Neural progenitor cell (in vitro differentiated cells): ENCODE results near the gene TLCD3B.

Experiments
- EZH2 ChIP-seq: fragments of 200-600 bp; sonication (generic); IDR thresholded peaks from 2 replicates; pipeline ENCODE4 v1.6.1; 2017; ENCODE audit warnings: antibody characterized with exemption, mild to moderate bottlenecking, moderate library complexity
- EZH2phosphoT487 ChIP-seq: fragments of 200-600 bp; sonication (generic); IDR thresholded peaks from 2 replicates; pipeline ENCODE4 v1.6.1; 2017; ENCODE audit warnings: antibody characterized with exemption
- TF ChIP-seq, protein P1 (sequence below): fragments of 200-600 bp; sonication (generic); IDR thresholded peaks from 2 replicates; pipeline ENCODE4 v1.5.1; 2017; ENCODE audit warnings: antibody characterized with exemption, mild to moderate bottlenecking

DNA sequence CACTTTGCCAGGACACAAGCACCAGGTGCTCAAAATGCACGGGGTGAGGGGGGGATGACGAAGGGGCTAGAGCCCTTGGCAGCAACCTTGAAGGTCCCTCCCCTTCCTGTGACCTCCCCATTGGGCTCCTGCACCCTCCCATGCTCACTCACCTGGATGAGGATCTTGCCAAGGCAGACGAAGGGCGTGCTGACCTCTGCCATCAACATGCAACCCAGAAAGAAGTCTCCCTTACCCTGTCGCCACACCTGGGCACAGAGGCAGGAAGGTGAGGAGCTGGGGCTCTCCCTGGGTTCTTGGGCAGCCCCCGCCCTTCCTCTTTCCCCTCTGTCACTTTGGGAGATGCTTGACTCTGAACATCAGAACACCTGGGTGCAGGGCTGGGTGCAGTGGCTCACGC lies 5.5 kb downstream of the TLCD3B start:
- TF ChIP-seq, protein P1, sequence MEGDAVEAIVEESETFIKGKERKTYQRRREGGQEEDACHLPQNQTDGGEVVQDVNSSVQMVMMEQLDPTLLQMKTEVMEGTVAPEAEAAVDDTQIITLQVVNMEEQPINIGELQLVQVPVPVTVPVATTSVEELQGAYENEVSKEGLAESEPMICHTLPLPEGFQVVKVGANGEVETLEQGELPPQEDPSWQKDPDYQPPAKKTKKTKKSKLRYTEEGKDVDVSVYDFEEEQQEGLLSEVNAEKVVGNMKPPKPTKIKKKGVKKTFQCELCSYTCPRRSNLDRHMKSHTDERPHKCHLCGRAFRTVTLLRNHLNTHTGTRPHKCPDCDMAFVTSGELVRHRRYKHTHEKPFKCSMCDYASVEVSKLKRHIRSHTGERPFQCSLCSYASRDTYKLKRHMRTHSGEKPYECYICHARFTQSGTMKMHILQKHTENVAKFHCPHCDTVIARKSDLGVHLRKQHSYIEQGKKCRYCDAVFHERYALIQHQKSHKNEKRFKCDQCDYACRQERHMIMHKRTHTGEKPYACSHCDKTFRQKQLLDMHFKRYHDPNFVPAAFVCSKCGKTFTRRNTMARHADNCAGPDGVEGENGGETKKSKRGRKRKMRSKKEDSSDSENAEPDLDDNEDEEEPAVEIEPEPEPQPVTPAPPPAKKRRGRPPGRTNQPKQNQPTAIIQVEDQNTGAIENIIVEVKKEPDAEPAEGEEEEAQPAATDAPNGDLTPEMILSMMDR = no peak
- TF ChIP-seq EZH2phosphoT487 = no peak
- TF ChIP-seq EZH2 = no peak
